Esophagus squamous epithelium (tissue), 5 donors: ENCODE results near the gene CTCFL. TPM values are rescaled to one million over a fixed set of nuclear protein-coding genes. Genes with fewer than 3 reads are reported as not detected.

Source experiments
- DNase-seq: peaks from one replicate; lab custom pipeline; 2025; lab: John Stamatoyannopoulos, UW
- H3K27ac ChIP-seq, 4 donors: fragments of 200-600 bp; sonication (generic); one replicate each; pipeline ENCODE4 v1.5.1; 2016 to 2019; ENCODE audit warnings: mild to moderate bottlenecking in 1 of 4
- H3K27me3 ChIP-seq, 4 donors: fragments of 200-600 bp; sonication (generic); 1 replicate in 3 of 4; 2 replicates in 1 of 4; pipeline versions ENCODE4 v1.5.1 to v1.6.0; 2017 to 2021; ENCODE audit warnings: antibody characterized with exemption in 1 of 4
- H3K36me3 ChIP-seq, 3 donors: fragments of 200-600 bp; sonication (generic); one replicate each; pipeline ENCODE4 v1.5.1; 2016 to 2019
- H3K4me1 ChIP-seq, 3 donors: fragments of 200-600 bp; sonication (generic); one replicate each; pipeline ENCODE4 v1.5.1; 2017 to 2019
- H3K4me3 ChIP-seq, 4 donors: fragments of 200-600 bp; sonication (generic); 1 replicate in 3 of 4; 2 replicates in 1 of 4; pipeline ENCODE4 v1.5.1; 2016 to 2019; ENCODE audit warnings: mild to moderate bottlenecking in 2 of 4, moderate library complexity in 1 of 4
- H3K9me3 ChIP-seq, 3 donors: fragments of 200-600 bp; sonication (generic); one replicate each; pipeline ENCODE4 v1.5.1; 2016 to 2019
- CTCF ChIP-seq, 6 experiments: fragments of 450-650 bp in 4 of 6; fragments of 200-600 bp in 2 of 6; sonication (generic) in 2 of 6; IDR thresholded peaks; one replicate each; pipeline ENCODE4 v1.5.1; 2016 to 2019; ENCODE audit warnings: antibody characterized with exemption in 6 of 6, mild to moderate bottlenecking in 4 of 6, moderate library complexity in 4 of 6
- POLR2A ChIP-seq, 4 donors: fragments of 450-650 bp; IDR thresholded peaks; one replicate each; pipeline ENCODE4 v1.6.1; 2017; ENCODE audit warnings: antibody characterized with exemption in 4 of 4, mild to moderate bottlenecking in 4 of 4, moderate library complexity in 3 of 4
- WGBS, 2 donors: methylation state at CpG; one replicate each; pipeline ENCODE4 v1.1.5; 2018; 5-methylcytosine and 5-hydroxymethylcytosine counted together
- intact Hi-C: fragments of 100-400 bp; cut with DNase I; formaldehyde crosslinking; loops from one replicate; pipeline ENCODE4 v1.15.0; 2022
- total RNA-seq, 4 donors: library from RNA; depleted of rRNA; stranded (reverse); fragments of >200 nt; gene quantifications; one replicate each; pipeline ENCODE4 v1.1.0, GENCODE V29; 2016
- donor health status: DM: yes; HTN: yes; CAD: no.

Gene CTCFL
- total RNA-seq, 4 donors from 2014 or later, result 0.19 TPM; not detected in 3

GRCh38 chr20:57560554-57561355 is 35.8 kb upstream of the CTCFL start, which contains the start of gene PCK1:
TSS of gene PCK1 (plus strand) at chr20:57561110. CDS start at chr20:57561412, 302 bp downstream.
- Histone ChIP-seq H3K27ac (peak within 1 kb of the TSS in 1 of 4 donors; percentile 25), H3K4me3 (no peak within 1 kb of the TSS), H3K36me3 (no peaks in the 10 kb centered on the region), H3K27me3 (peaks cover 0 to 26% (median 0%) of the 10 kb centered on the region in 4 donors), H3K4me1 (peaks cover 8 to 16% (median 9%) of the 10 kb centered on the region in 3 donors), H3K9me3 (no peaks in the 10 kb centered on the region)
- intact Hi-C loops, result no loop called here
- 45 to 53% methylated on average over 9 to 13 of the region's 14 CpGs for WGBS, 2 donors
- no peak for DNase-seq
- TF ChIP-seq POLR2A (IDR thresholded peaks at IDR 0.05), result peak in 1 of 4 donors; percentile 13
- TF ChIP-seq CTCF (IDR thresholded peaks at IDR 0.05), result no peak

GRCh38 chr20:57559658-57560553 is 35.0 kb upstream of the CTCFL start:
- Histone ChIP-seq H3K27ac (no peak overlapping the region), H3K27me3 (peaks cover 0 to 30% (median 0%) of the 10 kb centered on the region in 4 donors), H3K4me1 (peaks cover 8 to 16% (median 9%) of the 10 kb centered on the region in 3 donors), H3K9me3 (no peaks in the 10 kb centered on the region), H3K4me3 (no peak overlapping the region), H3K36me3 (no peaks in the 10 kb centered on the region)
- DNase-seq, result no peak
- 76 to 86% methylated on average over 7 to 8 of the region's 8 CpGs for WGBS, 2 donors
- intact Hi-C loops, result no loop called here
- TF ChIP-seq CTCF (IDR thresholded peaks at IDR 0.05) (no peak), POLR2A (IDR thresholded peaks at IDR 0.05) (no peak)

- Histone ChIP-seq H3K4me3 (no peak overlapping the region), H3K27ac (no peak overlapping the region), H3K4me1 (peaks cover 8 to 16% (median 9%) of the 10 kb centered on the region in 3 donors), H3K9me3 (no peaks in the 10 kb centered on the region), H3K27me3 (peaks cover 0 to 30% (median 0%) of the 10 kb centered on the region in 4 donors), H3K36me3 (no peaks in the 10 kb centered on the region)
- TF ChIP-seq POLR2A (IDR thresholded peaks at IDR 0.05), result no peak
- no peak for TF ChIP-seq CTCF (IDR thresholded peaks at IDR 0.05)
- no peak for DNase-seq
- WGBS, 2 donors, result 92% methylated on average over 10 of the region's 10 CpGs
- intact Hi-C loops, result no loop called here
These were observed 34.3 kb upstream of the CTCFL start for GRCh38 chr20:57559289-57559634.

GRCh38 chr20:57558614-57559288 is 33.8 kb upstream of the CTCFL start:
- no peak overlapping the region for H3K4me3 ChIP-seq
- peaks cover 0 to 30% (median 0%) of the 10 kb centered on the region in 4 donors for H3K27me3 ChIP-seq
- DNase-seq, result no peak
- 66 to 72% methylated on average over 12 to 15 of the region's 15 CpGs for WGBS, 2 donors
- no peak for TF ChIP-seq CTCF (IDR thresholded peaks at IDR 0.05)
- no peak for TF ChIP-seq POLR2A (IDR thresholded peaks at IDR 0.05)
- H3K36me3 ChIP-seq, result no peaks in the 10 kb centered on the region
- intact Hi-C loops, result no loop called here
- no peak overlapping the region for H3K27ac ChIP-seq
- no peaks in the 10 kb centered on the region for H3K9me3 ChIP-seq
- H3K4me1 ChIP-seq, result peaks cover 8 to 16% (median 9%) of the 10 kb centered on the region in 3 donors
